Fibroblast of skin of left biceps (primary cell): ENCODE data around the gene STT3B.
A peak's percentile ranks its signal among the peaks of the same experiment; 100 is the strongest.

ENCODE experiments used
- DNase-seq, 2 experiments: peaks; one replicate each; pipeline ENCODE4 v3.0.0-alpha.2; 2013; ENCODE audit warnings: low read depth in 2 of 2

STT3B gene

DNA sequence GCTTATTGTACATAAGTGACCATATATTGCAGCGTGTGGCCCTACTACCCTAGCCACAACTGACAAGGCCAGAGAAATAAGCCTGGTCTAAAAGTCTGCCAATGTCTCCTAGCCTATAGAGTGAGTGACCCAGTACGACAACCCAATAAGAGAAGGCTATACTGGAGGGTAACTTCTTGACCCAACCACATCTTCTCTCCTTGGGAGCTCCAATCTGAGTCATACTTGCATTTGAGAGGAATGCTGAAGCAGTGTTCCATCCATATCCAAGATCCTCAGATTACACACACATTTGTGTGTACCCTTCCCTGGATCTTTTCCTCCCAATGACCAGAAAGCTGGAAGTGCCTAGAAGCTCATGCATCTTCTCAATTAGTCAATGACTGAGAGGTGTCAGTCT lies 11.3 kb upstream of the STT3B start:
- no peak for DNase-seq

DNA sequence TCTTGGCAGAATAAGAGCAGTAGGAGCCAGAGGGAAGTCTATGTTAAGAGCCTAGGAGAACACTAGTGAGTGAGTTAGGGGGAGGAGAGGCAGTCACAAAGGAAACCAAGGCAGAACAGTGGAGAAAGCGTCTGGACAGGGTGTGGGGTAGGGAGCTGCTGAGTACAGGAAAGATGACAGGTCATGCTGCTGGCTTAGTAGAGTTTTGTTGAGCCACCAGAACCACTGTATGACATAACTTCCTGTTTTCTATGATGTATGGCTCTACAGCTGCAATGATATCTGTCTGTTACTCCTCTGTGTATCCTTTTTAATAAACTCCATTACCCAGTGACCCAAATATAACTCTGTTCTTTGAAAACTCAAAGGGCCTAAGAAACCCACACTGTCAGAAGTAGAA lies 10.6 kb upstream of the STT3B start:
- DNase-seq = no peak

GRCh38 chr3:31523543-31523942 lies 9.2 kb upstream of the STT3B start:
- DNase-seq = no peak

- DNase-seq = no peak
These were observed 7.2 kb upstream of the STT3B start for GRCh38 chr3:31525532-31525931.

- no peak for DNase-seq
These were observed 3.3 kb upstream of the STT3B start for GRCh38 chr3:31529421-31529820.

- DNase-seq = no peak
These were observed 2.4 kb upstream of the STT3B start for GRCh38 chr3:31530039-31530959.

GRCh38 chr3:31530960-31531335 lies 1.8 kb upstream of the STT3B start:
- no peak for DNase-seq

- DNase-seq = no peak
These were observed 1.2 kb upstream of the STT3B start for GRCh38 chr3:31531452-31531991.

- DNase-seq = peak; percentile 97 to 98
These were observed 636 bp upstream of the STT3B start for GRCh38 chr3:31531992-31532586.

- DNase-seq = no peak
These were observed 692 bp downstream of the STT3B start for GRCh38 chr3:31533169-31534064.

- DNase-seq = no peak
These were observed 1.3 kb downstream of the STT3B start for GRCh38 chr3:31534065-31534425.

DNA sequence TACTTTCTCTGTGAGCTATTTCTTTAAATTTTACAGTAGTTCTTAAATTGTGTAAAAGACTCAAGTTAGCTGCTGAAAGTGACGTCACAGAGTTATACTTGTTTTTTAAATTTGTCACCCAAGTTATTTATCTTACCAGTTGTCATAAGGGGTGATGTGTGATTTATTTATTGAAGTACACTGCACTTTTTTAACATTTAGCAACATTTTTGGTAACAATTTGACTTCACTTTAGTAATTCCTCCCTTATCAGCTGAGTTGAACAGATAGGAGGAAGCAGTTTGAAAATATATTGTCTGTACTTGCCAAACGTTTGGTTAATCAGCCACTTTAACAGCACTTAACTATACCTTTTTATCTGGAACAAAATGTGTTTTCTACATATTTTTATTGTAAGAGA lies 3.8 kb downstream of the STT3B start:
- no peak for DNase-seq

DNA sequence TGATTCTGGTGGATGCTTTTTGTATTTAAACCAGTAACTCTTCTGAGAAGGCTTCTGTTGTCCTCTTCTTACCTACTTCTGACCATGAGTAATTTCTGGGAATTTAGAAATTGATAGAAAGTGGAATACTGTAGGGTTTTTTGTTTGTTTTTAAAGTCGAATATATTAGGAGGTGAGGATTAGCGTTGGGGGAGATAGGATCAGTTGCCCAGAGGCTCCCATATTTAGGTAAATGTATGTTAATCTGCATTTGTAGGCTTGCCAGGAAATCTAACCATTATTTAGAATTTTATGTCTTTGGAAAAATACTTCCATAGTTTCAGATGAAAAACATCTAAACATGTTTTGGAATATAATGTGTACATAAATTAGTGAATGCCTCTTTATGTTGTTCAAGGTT lies 6.1 kb downstream of the STT3B start:
- DNase-seq = no peak

- no peak for DNase-seq
These were observed 6.5 kb downstream of the STT3B start for GRCh38 chr3:31539275-31539674.

- DNase-seq = no peak
These were observed 8.4 kb downstream of the STT3B start for GRCh38 chr3:31541089-31541488.

- DNase-seq = no peak
These were observed 9.5 kb downstream of the STT3B start for GRCh38 chr3:31542246-31542645.

GRCh38 chr3:31543375-31543774 lies 10.7 kb downstream of the STT3B start:
- DNase-seq = no peak

- DNase-seq = no peak
These were observed 11.9 kb downstream of the STT3B start for GRCh38 chr3:31544634-31545033.

- peak in 1 of 2 experiments; percentile 5 for DNase-seq
These were observed 13.4 kb downstream of the STT3B start for GRCh38 chr3:31546162-31546561.

GRCh38 chr3:31546725-31547124 lies 14.0 kb downstream of the STT3B start:
- DNase-seq = no peak

DNA sequence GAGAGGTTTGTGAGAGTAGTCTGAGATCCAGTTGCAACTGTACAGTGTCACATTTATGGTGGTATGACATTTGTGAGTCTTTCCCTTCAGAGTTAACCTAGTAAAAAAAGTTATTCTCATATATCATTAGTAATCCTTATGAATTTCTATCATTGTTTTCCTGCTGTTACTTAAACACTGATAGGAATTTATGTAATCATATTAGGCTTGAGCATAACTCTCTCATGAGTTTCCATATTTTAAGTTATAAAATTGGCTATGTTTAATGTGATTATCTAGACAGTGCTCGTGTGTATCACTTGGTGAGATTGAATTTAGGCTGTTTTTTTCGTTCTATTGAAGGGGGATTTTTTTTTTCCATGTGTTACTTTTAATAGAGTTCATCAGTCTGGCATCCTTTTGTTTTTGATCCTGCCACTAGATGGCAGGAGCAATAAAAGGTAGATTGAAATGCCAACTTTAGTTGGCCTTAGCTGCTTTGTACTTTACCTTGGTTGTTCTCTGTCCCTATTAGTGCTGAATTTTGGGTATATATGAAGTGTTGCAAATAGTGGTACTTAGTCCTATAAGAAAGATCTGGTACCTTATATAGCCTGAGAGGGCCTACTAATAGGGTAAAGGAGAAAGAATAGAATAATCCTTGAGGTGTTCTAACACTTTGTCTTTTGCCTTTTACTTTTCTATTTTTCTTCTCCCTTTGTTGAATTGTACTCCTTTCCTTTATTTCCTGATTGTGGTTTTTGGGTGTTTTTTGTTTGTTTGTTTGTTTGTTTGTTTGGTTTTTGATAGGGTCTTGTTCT lies 17.9 kb downstream of the STT3B start:
- no peak for DNase-seq
